ENCODE data around the gene C2CD4D.

Gene C2CD4D

GRCh38 chr1:151811181-151811580, 28.4 kb downstream of the C2CD4D start:
- DNase-seq: no peak

GRCh38 chr1:151809985-151810556, 29.5 kb downstream of the C2CD4D start:
- DNase-seq: no peak

DNA sequence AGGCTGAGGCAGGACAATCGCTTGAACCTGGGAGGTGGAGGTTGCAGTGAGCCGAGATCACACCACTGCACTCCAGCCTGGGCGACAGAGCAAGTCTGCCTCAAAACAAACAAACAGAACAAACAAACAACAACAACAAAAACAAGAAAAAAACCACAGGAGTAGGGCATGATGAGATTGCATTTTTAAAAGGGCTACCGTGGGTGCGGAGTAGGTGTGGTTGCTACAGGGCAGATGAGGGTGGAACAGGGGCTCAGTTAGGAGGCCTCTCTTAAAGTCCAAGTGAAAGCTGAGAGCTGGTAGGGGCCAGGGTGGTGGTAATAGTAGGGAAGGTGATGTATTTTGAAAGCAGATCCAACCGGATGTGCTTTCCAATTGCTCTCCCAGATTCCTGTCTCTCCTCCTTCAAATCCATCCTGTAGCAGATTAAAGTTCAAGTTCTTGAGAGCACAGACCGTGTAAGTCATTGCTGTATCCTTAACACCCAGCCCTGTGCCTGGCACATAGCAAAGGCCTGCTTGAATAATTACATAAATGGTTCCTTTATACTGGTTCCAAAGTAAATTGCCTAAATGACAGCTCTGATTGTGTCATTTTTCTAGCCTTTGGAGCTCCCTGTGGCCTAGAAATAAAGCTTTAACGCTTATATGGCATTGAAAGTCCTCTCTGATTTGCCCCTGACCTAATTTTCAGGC, 30.2 kb downstream of the C2CD4D start:
- DNase-seq: no peak

GRCh38 chr1:151807766-151808165, 31.9 kb downstream of the C2CD4D start:
- DNase-seq: no peak

DNA sequence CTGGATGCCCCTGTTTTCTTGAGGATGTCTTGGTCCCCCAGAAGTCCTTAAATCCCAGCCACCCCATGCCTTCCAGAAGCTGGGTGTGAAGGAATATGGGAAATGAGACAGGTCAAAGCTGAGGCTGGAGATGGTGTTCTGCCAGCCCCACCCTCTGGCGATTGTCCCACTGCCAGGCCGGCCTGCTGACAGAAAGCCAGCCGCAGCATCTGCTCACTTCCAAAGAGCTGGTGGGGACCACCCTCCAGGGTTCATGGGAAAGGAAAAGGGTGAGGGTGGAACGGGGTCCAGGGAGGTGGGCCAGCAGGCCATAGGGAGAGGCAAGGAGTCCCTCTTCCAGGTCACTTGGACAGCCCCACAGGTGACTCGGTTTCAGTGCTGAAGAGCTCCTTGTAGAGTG, 32.5 kb downstream of the C2CD4D start:
- no peak for DNase-seq

DNA sequence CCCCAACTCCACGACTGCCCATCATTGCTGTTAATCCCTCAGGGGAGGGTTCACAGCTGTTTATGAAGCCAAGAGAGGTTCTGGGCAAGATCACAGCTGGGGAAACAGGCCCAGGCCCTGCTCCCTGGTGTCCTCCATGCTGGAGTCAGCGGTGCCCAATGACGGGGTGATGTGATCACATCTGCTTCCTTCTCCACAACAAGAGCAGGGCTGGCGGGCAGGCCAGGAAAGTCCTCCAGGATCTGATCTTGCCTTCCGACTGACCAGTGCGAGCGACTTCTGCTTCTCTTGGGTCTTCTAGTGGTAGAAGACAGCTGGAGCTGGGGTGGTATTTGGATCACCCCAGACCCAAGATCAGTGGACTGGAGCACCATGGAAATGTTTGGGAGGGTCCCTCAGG, 33.5 kb downstream of the C2CD4D start:
- DNase-seq: no peak

DNA sequence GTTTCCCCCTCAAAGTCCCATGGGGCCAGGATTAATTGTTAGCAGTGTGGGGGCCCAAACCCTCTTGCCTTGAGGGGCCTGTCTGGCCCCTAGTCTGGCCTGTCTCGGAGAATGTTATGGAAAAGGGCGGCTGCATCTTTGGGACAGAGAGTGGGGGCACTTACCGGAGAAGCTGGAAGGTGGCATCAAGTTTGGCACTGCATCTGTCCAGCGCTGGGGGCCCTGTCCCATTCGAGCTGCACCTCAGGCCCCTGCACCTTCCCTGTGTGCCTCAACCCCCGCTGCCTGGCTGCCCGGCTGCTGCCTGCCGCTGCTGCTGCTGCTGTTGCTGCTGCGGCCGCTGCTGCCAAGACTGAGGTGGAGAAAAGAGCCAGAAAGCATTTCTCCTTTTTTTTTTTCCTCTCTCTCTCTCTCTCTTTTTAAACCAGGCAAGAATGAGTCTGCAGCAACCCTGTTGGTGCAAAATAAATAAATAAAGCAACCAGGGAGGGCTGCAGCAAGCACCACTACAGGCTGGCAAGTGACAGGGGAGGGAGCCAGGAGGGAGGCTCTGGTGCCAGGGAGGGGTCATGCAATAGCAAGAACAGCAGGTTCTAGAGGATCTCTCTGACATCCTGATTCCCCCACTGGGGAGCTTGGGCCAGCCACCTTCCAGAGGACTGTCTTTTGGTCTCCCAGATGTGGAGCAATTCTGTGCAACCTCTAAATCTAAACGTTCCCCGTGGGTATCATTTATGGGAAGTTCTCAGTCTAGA, 34.4 kb downstream of the C2CD4D start, which contains the start of gene LINGO4:
LINGO4 (minus strand) TSS at position 354 of the 755 bp plus-strand sequence. CDS start 2,715 bp downstream, outside the sequence.
- no peak for DNase-seq

- no peak for DNase-seq
Measured at GRCh38 chr1:151803915-151804314, 35.7 kb downstream of the C2CD4D start.

- DNase-seq: no peak
Measured at GRCh38 chr1:151803164-151803563, 36.5 kb downstream of the C2CD4D start.

- no peak for DNase-seq
Measured at GRCh38 chr1:151802372-151802771, 37.2 kb downstream of the C2CD4D start.

GRCh38 chr1:151801846-151802245, 37.8 kb downstream of the C2CD4D start:
- DNase-seq: no peak

DNA sequence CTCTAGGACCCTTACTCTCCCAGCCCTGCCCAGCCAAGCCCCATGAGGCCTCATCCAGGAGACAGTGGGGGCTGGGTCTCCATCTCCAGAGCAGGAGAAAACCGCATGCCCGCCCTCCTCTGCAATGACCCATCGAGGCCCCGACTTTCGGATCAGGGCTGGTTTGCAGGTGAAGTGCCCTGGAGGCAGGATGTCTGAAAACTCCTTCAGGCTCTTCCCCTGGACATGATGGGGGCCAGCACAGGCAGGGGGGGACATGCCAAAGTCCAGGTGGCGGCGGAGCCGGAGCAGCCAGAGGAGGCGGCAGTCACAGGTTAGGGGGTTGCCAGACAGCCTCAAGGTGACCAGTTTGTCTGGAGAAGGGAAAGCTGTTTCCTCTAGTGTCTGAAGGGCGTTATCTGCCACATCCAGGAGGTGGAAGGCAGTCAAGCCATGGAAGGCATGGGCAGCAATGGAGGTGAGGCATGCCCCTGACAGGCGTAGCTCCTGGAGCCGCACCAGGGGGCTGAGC, 38.3 kb downstream of the C2CD4D start:
- no peak for DNase-seq

DNA sequence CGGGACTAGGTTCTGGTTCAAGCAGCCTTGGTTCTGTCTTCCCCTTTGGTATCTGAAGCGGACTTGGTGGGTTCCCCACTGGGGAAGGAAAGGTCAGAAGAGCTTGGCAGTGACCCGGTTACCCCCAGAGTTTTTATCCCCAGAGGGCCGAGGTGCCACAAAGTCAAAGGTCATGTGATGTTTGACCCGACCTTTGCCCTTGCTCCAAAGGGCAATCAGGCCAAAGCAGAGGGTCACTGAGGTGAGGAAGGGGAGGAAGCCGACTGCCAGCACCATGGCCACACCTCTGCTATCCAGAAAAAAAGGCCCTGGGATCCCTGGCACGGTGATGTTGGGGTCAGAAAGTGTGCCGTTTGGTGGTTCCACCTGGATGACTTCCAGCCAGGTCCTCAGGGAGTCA, 38.8 kb downstream of the C2CD4D start:
- no peak for DNase-seq

GRCh38 chr1:151799179-151800022, 40.2 kb downstream of the C2CD4D start:
- no peak for DNase-seq

- DNase-seq: no peak
Measured at GRCh38 chr1:151798571-151798970, 41.0 kb downstream of the C2CD4D start.

DNA sequence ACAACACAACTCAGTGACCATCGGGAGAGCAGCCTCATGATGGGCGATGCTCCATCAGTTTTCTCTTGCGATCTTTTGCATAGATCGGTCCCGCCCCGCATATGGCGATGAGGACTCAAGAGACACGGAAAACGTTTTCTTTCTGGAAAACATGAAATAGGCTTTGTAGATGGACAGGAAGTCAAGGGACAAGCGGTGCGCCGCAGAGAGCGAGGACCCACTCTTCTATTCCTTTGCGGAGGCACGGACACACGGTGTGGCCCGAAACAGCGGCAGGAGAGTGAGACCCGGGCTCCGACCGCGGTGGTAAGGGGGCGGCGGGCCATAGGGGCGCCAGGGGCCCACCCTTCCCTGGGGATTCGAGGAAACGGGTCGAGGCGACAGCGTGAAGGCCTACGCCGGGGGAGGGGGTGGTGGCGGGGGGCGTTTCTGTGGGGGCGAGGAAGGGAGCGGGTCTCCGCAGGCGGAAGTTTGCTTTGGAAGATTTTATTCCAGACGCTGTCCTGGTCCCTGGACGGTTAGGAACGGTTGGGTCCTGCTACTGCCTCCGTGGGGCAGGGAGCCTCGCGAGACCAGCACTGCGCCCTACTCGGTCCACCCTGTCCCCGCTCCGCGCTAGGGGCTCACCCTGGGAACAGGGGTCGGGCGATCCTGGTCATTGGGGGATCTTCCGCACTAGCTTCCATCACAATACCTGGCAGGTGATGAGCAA, 48.5 kb downstream of the C2CD4D start:
- DNase-seq: no peak

GRCh38 chr1:151790071-151790939, 49.3 kb downstream of the C2CD4D start, which contains the start of gene TDRKH:
TSS of gene TDRKH (minus strand) at chr1:151790500. CDS start at chr1:151783022, 7,478 bp downstream.
- peak; percentile 99 for DNase-seq
